Mucosa of stomach (tissue), 1 donor: ENCODE results near the gene KIF3A.

Experiments used
- H3K27me3 ChIP-seq: one replicate; pipeline ENCODE4 v1.7.0; 2013; ENCODE audit warnings: mild to moderate bottlenecking, low read length; ENCODE audit not compliant: control insufficient read depth, insufficient read depth
- H3K36me3 ChIP-seq: one replicate; pipeline ENCODE4 v1.7.0; 2013; ENCODE audit warnings: low read length; ENCODE audit not compliant: control insufficient read depth, insufficient read depth
- H3K4me1 ChIP-seq: one replicate; pipeline ENCODE4 v1.7.0; 2013; ENCODE audit warnings: mild to moderate bottlenecking, low read length; ENCODE audit not compliant: control insufficient read depth, insufficient read depth
- H3K4me3 ChIP-seq: one replicate; pipeline ENCODE4 v1.7.0; 2013; ENCODE audit warnings: low read length
- H3K9ac ChIP-seq: one replicate; pipeline ENCODE4 v1.7.0; 2013; ENCODE audit warnings: mild to moderate bottlenecking, low read length, moderate library complexity
- H3K9me3 ChIP-seq: one replicate; pipeline ENCODE4 v1.7.0; 2013; ENCODE audit warnings: mild to moderate bottlenecking, low read length, moderate library complexity; ENCODE audit not compliant: control insufficient read depth
- donor health status: Pancreatic carcinoma.

The KIF3A gene

DNA sequence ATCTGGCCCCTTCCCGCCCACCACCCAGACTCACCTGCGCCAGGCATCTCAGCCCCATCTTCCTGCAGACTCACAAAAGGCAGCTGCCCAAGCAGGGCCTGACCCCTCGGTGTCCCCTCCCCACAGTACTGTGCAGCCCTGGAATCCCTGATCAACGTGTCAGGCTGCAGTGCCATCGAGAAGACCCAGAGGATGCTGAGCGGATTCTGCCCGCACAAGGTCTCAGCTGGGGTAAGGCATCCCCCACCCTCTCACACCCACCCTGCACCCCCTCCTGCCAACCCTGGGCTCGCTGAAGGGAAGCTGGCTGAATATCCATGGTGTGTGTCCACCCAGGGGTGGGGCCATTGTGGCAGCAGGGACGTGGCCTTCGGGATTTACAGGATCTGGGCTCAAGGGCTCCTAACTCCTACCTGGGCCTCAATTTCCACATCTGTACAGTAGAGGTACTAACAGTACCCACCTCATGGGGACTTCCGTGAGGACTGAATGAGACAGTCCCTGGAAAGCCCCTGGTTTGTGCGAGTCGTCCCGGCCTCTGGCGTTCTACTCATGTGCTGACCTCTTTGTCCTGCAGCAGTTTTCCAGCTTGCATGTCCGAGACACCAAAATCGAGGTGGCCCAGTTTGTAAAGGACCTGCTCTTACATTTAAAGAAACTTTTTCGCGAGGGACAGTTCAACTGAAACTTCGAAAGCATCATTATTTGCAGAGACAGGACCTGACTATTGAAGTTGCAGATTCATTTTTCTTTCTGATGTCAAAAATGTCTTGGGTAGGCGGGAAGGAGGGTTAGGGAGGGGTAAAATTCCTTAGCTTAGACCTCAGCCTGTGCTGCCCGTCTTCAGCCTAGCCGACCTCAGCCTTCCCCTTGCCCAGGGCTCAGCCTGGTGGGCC is 77.5 kb downstream of the KIF3A start:
- Histone ChIP-seq H3K27me3 (peaks cover 21% of the 10 kb centered on the region), H3K36me3 (no peaks in the 10 kb centered on the region), H3K9me3 (no peaks in the 10 kb centered on the region), H3K4me1 (peaks cover 29% of the 10 kb centered on the region), H3K4me3 (no peak overlapping the region), H3K9ac (no peak overlapping the region)

DNA sequence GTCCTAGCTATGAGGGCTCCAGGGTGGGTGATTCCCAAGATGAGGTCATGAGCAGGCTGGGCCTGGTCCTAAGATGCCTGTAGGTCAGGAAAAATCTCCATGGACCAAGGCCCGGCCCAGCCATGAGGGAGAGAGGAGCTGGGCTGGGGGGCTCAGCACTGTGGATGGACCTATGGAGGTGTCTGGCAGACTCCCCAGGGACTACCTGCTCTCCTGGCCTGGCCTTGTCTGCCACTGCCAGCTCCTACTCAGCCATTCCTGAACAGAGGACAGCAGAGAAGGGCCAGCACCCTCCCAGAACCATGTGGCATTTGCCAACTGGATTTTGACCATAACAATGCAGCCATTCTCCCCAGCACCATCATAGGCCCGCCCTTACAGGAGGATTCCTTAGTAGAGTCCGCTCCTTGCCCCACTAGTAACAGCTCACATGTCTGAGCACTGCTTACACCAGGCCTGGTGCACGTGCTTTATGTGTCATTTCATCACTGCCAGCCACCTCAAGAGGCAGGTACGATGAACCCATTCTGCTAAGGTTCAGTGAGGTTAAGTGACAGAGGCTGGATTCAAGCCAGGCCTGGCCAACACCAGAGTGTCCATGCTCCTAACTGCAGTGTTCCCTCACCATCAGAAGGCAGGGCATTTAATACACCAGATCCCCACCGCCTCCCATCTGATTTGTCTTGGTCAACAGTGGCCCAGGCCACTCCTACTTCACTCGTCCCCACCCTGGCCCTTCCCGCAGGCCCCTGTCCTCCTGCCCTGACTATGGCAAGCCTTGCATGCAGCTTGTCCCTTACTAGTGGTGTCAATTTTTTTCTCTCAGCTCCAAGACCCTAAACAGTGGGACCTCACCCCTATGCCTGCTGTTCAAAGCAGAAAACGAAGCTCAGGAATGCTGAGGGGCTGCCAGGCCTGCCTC is 78.7 kb downstream of the KIF3A start:
- Histone ChIP-seq H3K4me1 (peaks cover 20% of the 10 kb centered on the region), H3K9ac (no peak overlapping the region), H3K4me3 (no peak overlapping the region), H3K9me3 (no peaks in the 10 kb centered on the region), H3K36me3 (no peaks in the 10 kb centered on the region), H3K27me3 (peaks cover 21% of the 10 kb centered on the region)

DNA sequence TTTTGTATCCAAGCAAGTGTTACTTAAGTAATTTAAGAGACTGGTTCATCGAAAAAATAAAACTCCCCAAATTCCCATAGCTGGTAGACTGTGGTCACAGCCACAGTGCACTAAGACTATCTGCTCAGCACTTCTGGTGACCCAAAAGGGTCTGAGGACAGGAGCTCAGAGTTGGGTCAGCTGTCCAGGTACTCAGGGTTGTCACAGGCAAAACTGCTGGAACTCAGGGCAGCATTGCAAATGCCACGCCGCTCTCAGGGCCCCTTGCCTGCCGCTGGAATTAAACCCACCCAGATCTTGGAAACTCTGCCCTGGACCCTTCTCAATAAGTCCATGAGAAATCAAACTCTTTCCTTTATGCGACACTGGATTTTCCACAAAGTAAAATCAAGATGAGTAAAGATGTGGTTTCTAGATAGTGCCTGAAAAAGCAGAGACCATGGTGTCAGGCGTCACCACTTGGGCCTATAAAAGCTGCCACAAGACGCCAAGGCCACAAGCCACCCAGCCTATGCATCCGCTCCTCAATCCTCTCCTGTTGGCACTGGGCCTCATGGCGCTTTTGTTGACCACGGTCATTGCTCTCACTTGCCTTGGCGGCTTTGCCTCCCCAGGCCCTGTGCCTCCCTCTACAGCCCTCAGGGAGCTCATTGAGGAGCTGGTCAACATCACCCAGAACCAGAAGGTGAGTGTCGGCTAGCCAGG is 79.5 kb downstream of the KIF3A start, which contains the start of gene IL13:
Gene IL13, plus strand, starts transcription at position 498 of the 705 bp plus-strand sequence. Its CDS starts 14 bp downstream, at position 512.
- Histone ChIP-seq H3K4me1 (peaks cover 12% of the 10 kb centered on the region), H3K9me3 (no peaks in the 10 kb centered on the region), H3K9ac (no peak within 1 kb of the TSS), H3K4me3 (no peak within 1 kb of the TSS), H3K27me3 (peaks cover 21% of the 10 kb centered on the region), H3K36me3 (no peaks in the 10 kb centered on the region)

DNA sequence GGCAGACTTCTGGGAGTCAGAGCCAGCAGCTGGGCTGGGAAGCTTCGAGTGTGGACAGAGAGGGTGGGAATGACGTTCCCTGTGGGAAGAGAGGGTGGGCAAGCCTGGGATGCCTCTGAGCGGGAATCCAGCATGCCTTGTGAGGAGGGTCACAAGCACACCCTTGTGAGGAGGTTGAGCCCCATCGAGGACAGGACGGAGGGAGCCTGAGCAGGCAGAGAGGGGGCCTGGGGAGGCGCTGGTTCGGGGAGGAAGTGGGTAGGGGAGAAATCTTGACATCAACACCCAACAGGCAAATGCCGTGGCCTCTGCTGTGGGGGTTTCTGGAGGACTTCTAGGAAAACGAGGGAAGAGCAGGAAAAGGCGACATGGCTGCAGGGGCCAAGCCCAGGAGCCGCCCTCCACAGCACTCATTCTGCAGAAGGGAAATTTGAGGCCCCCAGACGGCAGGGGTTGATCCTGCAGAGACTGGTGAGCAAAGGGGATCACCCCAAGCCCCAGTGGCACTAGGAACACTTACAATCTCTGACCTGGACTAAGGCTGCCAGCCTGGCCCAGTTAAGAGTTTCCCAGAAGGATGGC is 80.5 kb downstream of the KIF3A start:
- H3K27me3 ChIP-seq = peaks cover 21% of the 10 kb centered on the region

DNA sequence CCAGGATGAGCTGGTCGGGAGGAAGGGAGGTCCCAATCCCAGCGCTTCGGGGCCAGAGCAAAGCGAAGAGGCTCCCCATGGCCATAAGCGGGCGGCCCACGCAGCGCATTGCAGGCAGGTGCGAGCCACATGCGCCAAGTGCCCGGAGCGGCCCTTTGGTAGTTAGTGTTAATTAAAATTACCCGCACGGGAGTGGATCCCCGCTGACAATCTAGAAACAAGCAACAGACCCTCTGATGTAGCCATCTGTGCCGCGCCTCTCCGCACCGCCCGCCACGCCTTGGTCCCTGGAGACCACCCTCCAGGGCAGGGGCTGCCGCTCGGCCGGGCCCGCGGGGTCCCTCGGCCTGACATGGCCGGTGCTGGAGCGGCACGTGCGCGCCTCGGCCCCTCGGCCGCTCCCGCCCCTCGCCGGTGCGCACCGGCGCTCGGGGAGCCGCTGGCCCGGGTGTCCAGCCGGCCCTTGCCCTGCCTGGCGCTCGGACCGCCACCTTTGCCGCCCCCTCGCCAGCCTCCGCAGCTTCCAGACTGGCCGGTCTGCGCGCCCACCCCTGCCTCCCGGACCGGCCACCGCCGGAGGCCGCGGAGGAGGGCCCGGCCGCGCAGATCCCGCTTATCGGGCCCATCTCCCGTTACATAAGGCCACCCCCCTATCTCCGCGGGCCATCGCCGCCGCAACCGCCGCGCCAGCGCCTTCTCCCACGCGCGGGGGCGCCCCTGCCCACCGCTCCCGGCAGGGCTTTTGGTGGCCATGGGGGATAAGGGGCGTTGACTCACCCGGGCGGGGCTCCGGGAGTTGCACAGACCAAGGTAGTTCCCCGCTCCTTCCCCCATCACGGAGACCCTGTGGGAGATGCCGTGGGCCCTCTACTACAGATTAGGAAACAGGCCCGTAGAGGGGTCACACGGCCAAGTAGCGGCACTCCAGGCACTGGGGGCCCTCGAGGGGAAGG is 81.2 kb downstream of the KIF3A start:
- no peaks in the 10 kb centered on the region for H3K9me3 ChIP-seq
- H3K9ac ChIP-seq = peak overlapping the region; percentile 8
- H3K4me3 ChIP-seq = no peak overlapping the region
- peaks cover 14% of the 10 kb centered on the region for H3K4me1 ChIP-seq
- no peaks in the 10 kb centered on the region for H3K36me3 ChIP-seq
- peaks cover 21% of the 10 kb centered on the region for H3K27me3 ChIP-seq

More for the DNA sequence above, 80.5 kb downstream of the KIF3A start:
- Histone ChIP-seq H3K4me1 (peaks cover 11% of the 10 kb centered on the region), H3K9me3 (no peaks in the 10 kb centered on the region), H3K36me3 (no peaks in the 10 kb centered on the region), H3K4me3 (no peak overlapping the region), H3K9ac (no peak overlapping the region)

DNA sequence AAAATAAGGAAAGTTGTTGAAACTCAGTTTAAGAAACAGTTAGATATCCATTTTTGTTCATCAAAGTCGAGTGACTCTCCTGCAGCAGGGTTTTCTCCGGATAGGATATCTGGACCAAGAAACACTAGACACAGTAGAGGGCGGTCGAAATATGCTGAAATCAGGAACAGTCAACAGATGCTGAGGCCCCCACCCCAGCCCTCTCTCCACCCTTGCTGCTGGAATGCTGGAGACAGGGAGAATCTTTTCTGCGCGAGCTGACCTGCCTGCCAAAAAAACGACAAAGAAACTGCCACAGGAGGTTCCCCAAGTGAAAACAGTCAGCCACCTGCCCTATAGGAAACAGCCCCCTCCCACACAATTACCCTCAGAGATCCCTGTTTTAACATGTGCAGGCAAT is 83.6 kb downstream of the KIF3A start:
- H3K27me3 ChIP-seq = peaks cover 21% of the 10 kb centered on the region
- H3K4me1 ChIP-seq = peaks cover 14% of the 10 kb centered on the region
- H3K9me3 ChIP-seq = no peaks in the 10 kb centered on the region
- no peaks in the 10 kb centered on the region for H3K36me3 ChIP-seq
- no peak overlapping the region for H3K9ac ChIP-seq
- H3K4me3 ChIP-seq = no peak overlapping the region

DNA sequence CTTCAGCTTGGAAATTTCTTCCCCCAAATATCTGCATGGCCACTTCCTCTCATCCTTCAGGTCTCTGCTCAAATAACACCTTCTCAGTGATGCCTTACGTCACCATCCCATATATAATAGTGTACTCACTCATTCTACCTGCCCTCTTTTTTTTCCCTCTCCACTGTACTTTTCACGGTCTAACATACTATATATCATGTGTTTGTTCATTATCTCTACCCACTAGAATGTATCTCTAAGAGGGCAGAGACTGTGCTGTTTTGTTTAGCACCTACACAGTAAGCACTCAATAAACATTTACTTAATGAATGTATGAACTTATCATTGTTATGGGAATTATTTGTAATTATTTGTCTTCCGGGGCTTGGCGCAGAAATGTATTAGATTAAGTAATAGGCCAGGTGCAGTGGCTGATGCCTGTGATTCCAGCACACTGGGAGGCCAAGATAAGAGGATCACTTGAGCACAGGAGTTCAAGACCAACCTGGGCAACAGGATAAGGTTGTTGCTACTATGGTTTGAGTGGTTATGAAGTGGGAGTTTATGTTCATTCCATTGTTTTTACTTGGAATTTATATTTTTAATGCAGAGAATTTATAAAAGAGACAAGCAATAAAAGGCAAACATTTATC is 85.4 kb downstream of the KIF3A start:
- peaks cover 17% of the 10 kb centered on the region for H3K27me3 ChIP-seq
- H3K9ac ChIP-seq = no peak overlapping the region
- no peaks in the 10 kb centered on the region for H3K36me3 ChIP-seq
- H3K9me3 ChIP-seq = no peaks in the 10 kb centered on the region
- H3K4me3 ChIP-seq = no peak overlapping the region
- peaks cover 23% of the 10 kb centered on the region for H3K4me1 ChIP-seq

DNA sequence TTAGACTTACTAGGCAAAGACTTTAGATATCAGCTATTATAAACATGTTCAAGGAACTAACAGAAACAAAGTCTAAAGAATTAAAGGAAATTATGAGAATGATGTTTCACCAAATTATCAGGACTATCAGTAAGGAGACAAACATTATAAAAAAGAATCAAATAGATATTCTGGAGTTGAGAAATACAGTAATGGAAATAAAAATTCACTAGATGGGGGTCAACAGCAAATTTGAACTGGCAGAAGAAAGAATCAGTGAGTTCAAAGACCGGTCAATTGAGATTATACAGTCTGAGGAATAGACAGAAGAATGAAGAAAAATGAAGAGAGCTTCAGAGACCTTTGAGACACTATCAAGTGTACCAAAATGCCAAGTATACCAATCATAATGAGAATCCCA is 89.0 kb downstream of the KIF3A start:
- H3K27me3 ChIP-seq = no peaks in the 10 kb centered on the region
- no peak overlapping the region for H3K9ac ChIP-seq
- H3K4me1 ChIP-seq = peaks cover 18% of the 10 kb centered on the region
- no peaks in the 10 kb centered on the region for H3K36me3 ChIP-seq
- H3K4me3 ChIP-seq = no peak overlapping the region
- H3K9me3 ChIP-seq = no peaks in the 10 kb centered on the region

DNA sequence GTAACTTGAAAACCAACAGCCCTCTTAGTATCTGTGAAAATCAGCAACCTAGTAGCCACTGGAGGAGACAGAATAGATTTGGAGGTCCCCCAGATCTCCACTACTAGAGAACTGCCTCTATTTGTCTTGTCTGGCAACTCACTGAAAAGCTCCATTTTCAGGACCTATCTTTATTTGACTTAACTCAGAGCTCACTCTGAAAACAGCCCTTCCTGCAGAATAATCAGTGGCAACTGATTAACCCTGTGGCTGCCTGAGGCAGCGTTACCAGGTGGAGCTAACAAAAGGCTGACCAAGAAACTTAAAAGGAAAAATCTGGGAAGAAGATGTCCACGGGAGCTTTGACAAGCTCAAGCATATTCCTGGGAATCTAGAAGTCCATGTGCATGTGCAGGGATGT is 89.9 kb downstream of the KIF3A start:
- Histone ChIP-seq H3K27me3 (no peaks in the 10 kb centered on the region), H3K36me3 (no peaks in the 10 kb centered on the region), H3K9me3 (no peaks in the 10 kb centered on the region), H3K4me1 (peaks cover 18% of the 10 kb centered on the region), H3K4me3 (no peak overlapping the region), H3K9ac (no peak overlapping the region)

DNA sequence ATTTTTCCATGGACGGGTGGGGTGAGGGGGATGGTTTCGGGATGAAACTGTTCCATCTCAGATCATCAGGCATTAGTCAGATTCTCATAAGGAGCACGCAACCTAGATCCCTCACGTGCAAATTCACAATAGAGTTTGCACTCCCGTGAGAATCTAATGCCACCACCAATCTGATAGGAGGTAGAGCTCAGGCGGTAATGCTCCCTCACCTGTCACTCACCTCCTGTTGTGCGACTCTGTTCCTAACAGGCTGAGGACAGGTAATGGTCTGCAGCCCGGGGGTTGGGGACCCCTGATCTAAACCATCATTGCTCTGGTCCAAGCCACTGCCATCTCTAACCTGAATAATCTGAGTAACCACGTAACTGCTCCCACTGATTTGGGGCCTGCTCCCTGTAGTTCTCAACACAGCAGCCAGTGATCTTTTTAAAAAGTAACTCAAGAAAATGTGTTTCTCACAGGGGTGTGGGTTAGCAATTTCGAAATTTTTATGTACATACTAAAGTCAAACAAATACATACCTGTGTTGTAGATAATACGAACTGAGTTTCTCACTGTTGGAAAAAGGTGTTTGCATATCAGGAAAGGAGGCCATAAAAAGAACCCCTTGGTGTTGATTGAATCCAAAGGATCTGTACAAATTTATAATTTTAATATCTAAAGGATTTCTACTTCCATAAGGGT is 90.6 kb downstream of the KIF3A start:
- H3K27me3 ChIP-seq = no peaks in the 10 kb centered on the region
- H3K36me3 ChIP-seq = no peaks in the 10 kb centered on the region
- H3K9ac ChIP-seq = no peak overlapping the region
- H3K4me3 ChIP-seq = no peak overlapping the region
- peaks cover 18% of the 10 kb centered on the region for H3K4me1 ChIP-seq
- no peaks in the 10 kb centered on the region for H3K9me3 ChIP-seq
